ENCODE measurements around the gene SLC9A8. TPM values are rescaled to one million over a fixed set of nuclear protein-coding genes. Genes with fewer than 3 reads are reported as not detected.
"Not testable (repeated sequence)": the region's sequence is repeated elsewhere in the genome, so short reads cannot be mapped to it uniquely, and the experiment has no call there.

SLC9A8 gene
- total and polyA plus RNA-seq, 2 of the 8 experiments (the other 6 are each of a cell fraction or from before 2014, with no cell fraction given), result 3.2 to 6.2 TPM

- 91% methylated on average over 8 of the region's 8 CpGs; no CpG with 5 or more reads in 1 of the 2 experiments for WGBS, 2 experiments (ENCODE audit: extremely low coverage in 1 of 2, insufficient coverage in 1 of 2, insufficient read length in 1 of 2, insufficient replicate concordance in 2 of 2, low coverage in 1 of 2, low lambda C conversion rate in 2 of 2, missing lambda C conversion rate in 1 of 2)
- H3K18ac ChIP-seq (ENCODE audit: extremely low read depth, low read length); H3K14ac ChIP-seq (ENCODE audit: insufficient read length); H3K23ac ChIP-seq (ENCODE audit: insufficient read length); H3K56ac ChIP-seq (replicated peaks; ENCODE audit: insufficient read length, low read depth, low read length); H3K4me3 ChIP-seq (ENCODE audit: extremely low read depth in 1 of 4, insufficient read depth in 2 of 4, low read depth in 3 of 4, low read length in 4 of 4); H3K79me2 ChIP-seq (ENCODE audit: control insufficient read depth in 1 of 2, insufficient read depth in 2 of 2, low read length in 2 of 2); H4K91ac ChIP-seq (replicated peaks; ENCODE audit: insufficient read length, low read length); FAIRE-seq; H3K79me1 ChIP-seq (ENCODE audit: low read depth, low read length); H3K4ac ChIP-seq (replicated peaks; ENCODE audit: insufficient read length, low read depth, low read length); H4K20me1 ChIP-seq (replicated peaks in 1 of 2; ENCODE audit: control insufficient read depth in 1 of 2, insufficient read depth in 2 of 2, low read length in 2 of 2); H2BK15ac ChIP-seq (ENCODE audit: low read length); H3K4me1 ChIP-seq (replicated peaks in 1 of 4; ENCODE audit: control insufficient read depth in 3 of 4, insufficient read depth in 4 of 4, low read length in 3 of 4); H4K8ac ChIP-seq (ENCODE audit: extremely low read depth, insufficient read depth, low read length); H2BK20ac ChIP-seq (ENCODE audit: low read length); H4K5ac ChIP-seq (ENCODE audit: insufficient read length, low read depth, low read length); H2BK120ac ChIP-seq (replicated peaks; ENCODE audit: low read depth, low read length); H3K9me3 ChIP-seq (ENCODE audit: insufficient read depth in 2 of 2, low read depth in 1 of 2, low read length in 1 of 2); H3K9ac ChIP-seq (replicated peaks in 1 of 4; ENCODE audit: extremely low read depth in 1 of 4, low read depth in 3 of 4, low read length in 3 of 4); DNase-seq (ENCODE audit: low read depth in 1 of 2, low spot score in 2 of 2); H3K36me3 ChIP-seq (ENCODE audit: control insufficient read depth in 2 of 4, insufficient read depth in 4 of 4, low read length in 3 of 4); H3K27ac ChIP-seq (ENCODE audit: low read depth, low read length); H2BK5ac ChIP-seq (ENCODE audit: low read depth, low read length); H2AK5ac ChIP-seq (ENCODE audit: low read depth, low read length); H3K27me3 ChIP-seq (replicated peaks in 1 of 4; ENCODE audit: control insufficient read depth in 3 of 4, extremely low read depth in 1 of 4, insufficient read depth in 3 of 4, low read length in 3 of 4); H2AFZ ChIP-seq (ENCODE audit: low read length); H3K23me2 ChIP-seq (ENCODE audit: low read depth, low read length); H3K4me2 ChIP-seq (ENCODE audit: insufficient read depth in 1 of 2, low read depth in 2 of 2, low read length in 2 of 2): not testable (repeated sequence)
- H2BK12ac ChIP-seq (ENCODE audit: low read depth, low read length), result 0 out of 2 replicates have a peak overlapping the region, but pooled peaks have one; percentile 39
- POLR2A ChIA-PET (ENCODE audit: partially characterized antibody), result interaction anchor here (0.6 to 1.8 kb wide), 4 partner anchors 9 to 503 kb away, joined by 3 to 6 read pairs (median 3); partner anchors contain the start of gene B4GALT5
- CTCF ChIA-PET (ENCODE audit: partially characterized antibody), result interaction anchor here (0.6 to 3.4 kb wide), 4 partner anchors 11 to 842 kb away, joined by 6 to 16 read pairs (median 8); no protein-coding TSS in a partner anchor
These were observed 38.4 kb upstream of the SLC9A8 start for GRCh38 chr20:49774213-49774612.

All from H1 (cell line).